Right lobe of liver (tissue), 4 donors: ENCODE measurements around the gene ACER1.

ENCODE experiments used
- POLR2A ChIP-seq: fragments of 450-650 bp; IDR thresholded peaks from one replicate; pipeline ENCODE4 v1.6.1; 2017; ENCODE audit warnings: antibody characterized with exemption, mild to moderate bottlenecking
- TF ChIP-seq, protein P1 (sequence below), 4 donors: fragments of 200-600 bp in 3 of 4; fragments of 450-650 bp in 1 of 4; IDR thresholded peaks; one replicate each; pipeline versions ENCODE4 v1.5.1 to v1.8.0; 2016 to 2022; ENCODE audit warnings: antibody characterized with exemption in 4 of 4, mild to moderate bottlenecking in 2 of 4
- donor health status: DM: no; HTN: no; CAD: no.
- donor health status: DM: no; HTN: no; CAD: no.
- donor health status: DM: no; HTN: yes; CAD: no.

DNA sequence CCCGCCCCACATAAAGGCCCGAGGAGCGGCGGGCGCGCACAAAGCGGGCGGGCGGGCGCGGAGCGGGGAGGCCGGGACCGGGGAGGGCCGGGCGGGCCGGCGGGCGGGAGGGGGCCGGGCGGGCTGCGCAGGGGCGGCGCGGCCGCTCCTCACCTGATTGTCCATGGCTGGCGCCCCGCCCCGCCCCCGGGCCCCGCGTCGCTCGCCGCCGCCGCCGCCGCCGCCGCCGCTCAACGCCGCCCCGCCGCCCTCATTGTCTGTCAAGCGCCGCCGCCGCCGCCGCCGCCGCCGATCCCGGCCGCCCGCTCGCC is 53.8 kb downstream of the ACER1 start:
- TF ChIP-seq, protein P1, sequence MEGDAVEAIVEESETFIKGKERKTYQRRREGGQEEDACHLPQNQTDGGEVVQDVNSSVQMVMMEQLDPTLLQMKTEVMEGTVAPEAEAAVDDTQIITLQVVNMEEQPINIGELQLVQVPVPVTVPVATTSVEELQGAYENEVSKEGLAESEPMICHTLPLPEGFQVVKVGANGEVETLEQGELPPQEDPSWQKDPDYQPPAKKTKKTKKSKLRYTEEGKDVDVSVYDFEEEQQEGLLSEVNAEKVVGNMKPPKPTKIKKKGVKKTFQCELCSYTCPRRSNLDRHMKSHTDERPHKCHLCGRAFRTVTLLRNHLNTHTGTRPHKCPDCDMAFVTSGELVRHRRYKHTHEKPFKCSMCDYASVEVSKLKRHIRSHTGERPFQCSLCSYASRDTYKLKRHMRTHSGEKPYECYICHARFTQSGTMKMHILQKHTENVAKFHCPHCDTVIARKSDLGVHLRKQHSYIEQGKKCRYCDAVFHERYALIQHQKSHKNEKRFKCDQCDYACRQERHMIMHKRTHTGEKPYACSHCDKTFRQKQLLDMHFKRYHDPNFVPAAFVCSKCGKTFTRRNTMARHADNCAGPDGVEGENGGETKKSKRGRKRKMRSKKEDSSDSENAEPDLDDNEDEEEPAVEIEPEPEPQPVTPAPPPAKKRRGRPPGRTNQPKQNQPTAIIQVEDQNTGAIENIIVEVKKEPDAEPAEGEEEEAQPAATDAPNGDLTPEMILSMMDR (IDR thresholded peaks at IDR 0.05), result no peak
- TF ChIP-seq POLR2A, result no peak
